KMS-11 (cell line): ENCODE results near the gene GASK1A.

Experiments
- H2AFZ ChIP-seq: fragments of 200-600 bp; sonication (generic); 2 replicates; pipeline ENCODE4 v1.6.1; 2016; ENCODE audit warnings: antibody characterized with exemption, mixed run types, low read depth
- H3K27ac ChIP-seq: fragments of 200-600 bp; sonication (generic); 2 replicates; pipeline ENCODE4 v1.6.1; 2016; ENCODE audit warnings: mild to moderate bottlenecking, mixed run types
- H3K27me3 ChIP-seq: fragments of 200-600 bp; sonication (generic); 2 replicates; pipeline ENCODE4 v1.6.1; 2017; ENCODE audit warnings: mild to moderate bottlenecking, low read depth, mixed run types, moderate library complexity; ENCODE audit not compliant: insufficient read depth
- H3K36me3 ChIP-seq: fragments of 200-600 bp; sonication (generic); 2 replicates; pipeline ENCODE4 v1.6.1; 2017; ENCODE audit warnings: mild to moderate bottlenecking, mixed run types; ENCODE audit not compliant: insufficient read depth
- H3K4me1 ChIP-seq: fragments of 200-600 bp; sonication (generic); 2 replicates; pipeline ENCODE4 v1.6.1; 2016; ENCODE audit warnings: mild to moderate bottlenecking, low read depth, mixed run types; ENCODE audit not compliant: poor library complexity, severe bottlenecking
- H3K4me2 ChIP-seq: fragments of 200-600 bp; sonication (generic); 2 replicates; pipeline ENCODE4 v1.7.0; 2016; ENCODE audit warnings: mild to moderate bottlenecking, mixed run types
- H3K4me3 ChIP-seq: fragments of 200-600 bp; sonication (generic); IDR thresholded peaks from 2 replicates; pipeline ENCODE4 v1.6.1; 2017; ENCODE audit warnings: low read depth, low read length, mixed read lengths; ENCODE audit not compliant: insufficient read depth
- H3K79me2 ChIP-seq: fragments of 200-600 bp; sonication (generic); 2 replicates; pipeline ENCODE4 v1.6.1; 2016; ENCODE audit warnings: low read depth, mixed run types; ENCODE audit not compliant: insufficient read depth
- H3K9ac ChIP-seq: fragments of 200-600 bp; sonication (generic); 2 replicates; pipeline ENCODE4 v1.6.1; 2016; ENCODE audit warnings: mild to moderate bottlenecking, mixed run types
- H4K20me1 ChIP-seq: fragments of 200-600 bp; sonication (generic); 2 replicates; pipeline ENCODE4 v1.6.1; 2016; ENCODE audit warnings: mild to moderate bottlenecking, mixed run types; ENCODE audit not compliant: insufficient read depth
- CTCF ChIP-seq: fragments of 200-600 bp; sonication (generic); conservative IDR thresholded peaks from 2 replicates; pipeline ENCODE4 v1.6.1; 2017; ENCODE audit warnings: low read depth, mild to moderate bottlenecking, antibody characterized with exemption, low read length, moderate library complexity, mixed read lengths

GASK1A gene

GRCh38 chr3:42957573-42957972, 21.5 kb upstream of the GASK1A start:
- Histone ChIP-seq H3K27me3 (no peaks in the 10 kb centered on the region), H3K4me1 (no peaks in the 10 kb centered on the region), H3K4me2 (no peak overlapping the region), H3K79me2 (no peaks in the 10 kb centered on the region), H3K4me3 (no peak overlapping the region), H3K9ac (no peak overlapping the region), H3K36me3 (no peaks in the 10 kb centered on the region), H3K27ac (no peak overlapping the region), H2AFZ (no peak overlapping the region), H4K20me1 (no peaks in the 10 kb centered on the region)
- no peak for TF ChIP-seq CTCF

GRCh38 chr3:42960282-42960681, 18.8 kb upstream of the GASK1A start:
- Histone ChIP-seq H3K4me1 (no peaks in the 10 kb centered on the region), H4K20me1 (no peaks in the 10 kb centered on the region), H3K9ac (no peak overlapping the region), H3K27me3 (no peaks in the 10 kb centered on the region), H2AFZ (no peak overlapping the region), H3K79me2 (no peaks in the 10 kb centered on the region), H3K4me2 (no peak overlapping the region), H3K27ac (no peak overlapping the region), H3K36me3 (no peaks in the 10 kb centered on the region), H3K4me3 (no peak overlapping the region)
- no peak for TF ChIP-seq CTCF

- Histone ChIP-seq H3K9ac (no peak overlapping the region), H3K36me3 (no peaks in the 10 kb centered on the region), H2AFZ (no peak overlapping the region), H3K27ac (no peak overlapping the region), H3K4me3 (no peak overlapping the region), H3K4me1 (no peaks in the 10 kb centered on the region), H4K20me1 (no peaks in the 10 kb centered on the region), H3K4me2 (no peak overlapping the region), H3K27me3 (no peaks in the 10 kb centered on the region), H3K79me2 (no peaks in the 10 kb centered on the region)
- no peak for TF ChIP-seq CTCF
Measured at GRCh38 chr3:42960786-42961185, 18.3 kb upstream of the GASK1A start.

GRCh38 chr3:42961633-42962032, 17.5 kb upstream of the GASK1A start:
- Histone ChIP-seq H3K27me3 (no peaks in the 10 kb centered on the region), H3K79me2 (no peaks in the 10 kb centered on the region), H4K20me1 (no peaks in the 10 kb centered on the region), H3K9ac (no peak overlapping the region), H3K36me3 (no peaks in the 10 kb centered on the region), H2AFZ (no peak overlapping the region), H3K4me1 (no peaks in the 10 kb centered on the region), H3K4me3 (no peak overlapping the region), H3K4me2 (no peak overlapping the region), H3K27ac (no peak overlapping the region)
- peak; percentile 55 for TF ChIP-seq CTCF

- Histone ChIP-seq H2AFZ (no peak overlapping the region), H3K27ac (no peak overlapping the region), H3K79me2 (no peaks in the 10 kb centered on the region), H3K4me3 (no peak overlapping the region), H3K4me2 (no peak overlapping the region), H3K27me3 (no peaks in the 10 kb centered on the region), H4K20me1 (no peaks in the 10 kb centered on the region), H3K4me1 (no peaks in the 10 kb centered on the region), H3K9ac (no peak overlapping the region), H3K36me3 (no peaks in the 10 kb centered on the region)
- no peak for TF ChIP-seq CTCF
Measured at GRCh38 chr3:42963269-42963668, 15.8 kb upstream of the GASK1A start.
